Measurements from ENCODE around the gene NSG2. TPM values are rescaled to one million over a fixed set of nuclear protein-coding genes. Genes with fewer than 3 reads are reported as not detected.
"Not testable (repeated sequence)": the region's sequence is repeated elsewhere in the genome, so short reads cannot be mapped to it uniquely, and the experiment has no call there.

Gene NSG2
- total and polyA plus RNA-seq, 8 donors: 0.75 to 4.8 (median 1.5) TPM; not detected in 3

GRCh38 chr5:174100490-174100889 lies 55.0 kb downstream of the NSG2 start:
- no peaks in the 10 kb centered on the region for H3K9me3 ChIP-seq
- DNase-seq: no peak
- H3K27ac ChIP-seq: no peak overlapping the region
- 41 to 55% (median 49%) methylated on average over 5 of the region's 5 CpGs for WGBS, 5 donors
- H3K36me3 ChIP-seq: no peaks in the 10 kb centered on the region
- H3K4me3 ChIP-seq: no peak overlapping the region
- TF ChIP-seq POLR2A (IDR thresholded peaks at IDR 0.05): no peak
- TF ChIP-seq EP300 (IDR thresholded peaks at IDR 0.05): no peak
- TF ChIP-seq POLR2AphosphoS5 (IDR thresholded peaks at IDR 0.05): no peak
- TF ChIP-seq CTCF (IDR thresholded peaks at IDR 0.05): no peak
- intact Hi-C loops (cut with DNase I; ENCODE audit: low total_unique reads): no loop called here
- no peaks in the 10 kb centered on the region for H3K4me1 ChIP-seq
- peaks cover 0 to 8% (median 0%) of the 10 kb centered on the region in 3 donors for H3K27me3 ChIP-seq

- TF ChIP-seq POLR2A (IDR thresholded peaks at IDR 0.05) (no peak), POLR2AphosphoS5 (IDR thresholded peaks at IDR 0.05) (no peak), EP300 (IDR thresholded peaks at IDR 0.05) (no peak), CTCF (IDR thresholded peaks at IDR 0.05) (no peak)
- Histone ChIP-seq H3K36me3 (no peaks in the 10 kb centered on the region), H3K27ac (no peak overlapping the region), H3K27me3 (peaks cover 0 to 3% (median 0%) of the 10 kb centered on the region in 3 donors), H3K4me1 (no peaks in the 10 kb centered on the region), H3K4me3 (no peak overlapping the region), H3K9me3 (no peaks in the 10 kb centered on the region)
- DNase-seq: no peak
- 53 to 64% (median 58%) methylated on average over 6 of the region's 6 CpGs for WGBS, 5 donors
- intact Hi-C loops (cut with DNase I; ENCODE audit: low total_unique reads): no loop called here
These were observed 55.8 kb downstream of the NSG2 start for GRCh38 chr5:174101195-174101730.

GRCh38 chr5:174102574-174102973 lies 57.1 kb downstream of the NSG2 start:
- H3K9me3 ChIP-seq; DNase-seq; intact Hi-C loops (cut with DNase I; ENCODE audit: low total_unique reads); H3K4me1 ChIP-seq; H3K4me3 ChIP-seq; H3K36me3 ChIP-seq; H3K27me3 ChIP-seq; H3K27ac ChIP-seq: not testable (repeated sequence)
- 76 to 86% (median 80%) methylated on average over 2 of the region's 2 CpGs for WGBS, 5 donors

GRCh38 chr5:174106997-174107655 lies 61.6 kb downstream of the NSG2 start:
- TF ChIP-seq POLR2AphosphoS5 (IDR thresholded peaks at IDR 0.05) (no peak), CTCF (IDR thresholded peaks at IDR 0.05) (no peak), EP300 (IDR thresholded peaks at IDR 0.05) (no peak), POLR2A (IDR thresholded peaks at IDR 0.05) (no peak)
- intact Hi-C loops (cut with DNase I; ENCODE audit: low total_unique reads): no loop called here
- Histone ChIP-seq H3K27me3 (no peaks in the 10 kb centered on the region), H3K27ac (no peak overlapping the region), H3K4me1 (no peaks in the 10 kb centered on the region), H3K36me3 (no peaks in the 10 kb centered on the region), H3K4me3 (no peak overlapping the region), H3K9me3 (no peaks in the 10 kb centered on the region)
- WGBS, 5 donors: 56 to 64% (median 59%) methylated on average over 16 to 17 of the region's 17 CpGs
- no peak for DNase-seq

GRCh38 chr5:174108745-174109144 lies 63.2 kb downstream of the NSG2 start:
- no peak overlapping the region for H3K27ac ChIP-seq
- no peaks in the 10 kb centered on the region for H3K9me3 ChIP-seq
- H3K36me3 ChIP-seq: no peaks in the 10 kb centered on the region
- H3K4me3 ChIP-seq: no peak overlapping the region
- no peak for DNase-seq
- no peak for TF ChIP-seq POLR2AphosphoS5 (IDR thresholded peaks at IDR 0.05)
- no peaks in the 10 kb centered on the region for H3K4me1 ChIP-seq
- H3K27me3 ChIP-seq: no peaks in the 10 kb centered on the region
- intact Hi-C loops (cut with DNase I; ENCODE audit: low total_unique reads): no loop called here
- 81 to 85% (median 82%) methylated on average over 6 of the region's 6 CpGs for WGBS, 5 donors

Data from stomach (tissue), 9 donors.